HepG2 (cell line): ENCODE data around the gene AARS2. TPM values are rescaled to one million over a fixed set of nuclear protein-coding genes. Genes with fewer than 3 reads are reported as not detected.
A peak's percentile ranks its signal among the peaks of the same experiment; 100 is the strongest.

Source experiments
- AHR ChIP-seq: IDR thresholded peaks from 2 replicates; pipeline ENCODE4 v1.6.1; 2018; ENCODE audit warnings: missing genetic modification reagents, missing compliant biosample characterization
- CEBPG ChIP-seq: IDR thresholded peaks from 2 replicates; pipeline ENCODE4 v1.6.1; 2016
- FOXA3 ChIP-seq: IDR thresholded peaks from 2 replicates; pipeline ENCODE4 v1.6.1; 2016; ENCODE audit warnings: missing genetic modification reagents, missing compliant biosample characterization
- KLF11 ChIP-seq: IDR thresholded peaks from 2 replicates; pipeline ENCODE4 v1.6.1; 2016; ENCODE audit warnings: missing compliant biosample characterization
- MLX ChIP-seq: IDR thresholded peaks from 2 replicates; pipeline ENCODE4 v1.6.1; 2016
- MZF1 ChIP-seq: sonication (generic); formaldehyde crosslinking; IDR thresholded peaks from 2 replicates; pipeline ENCODE4 v1.8.1; 2023; ENCODE audit warnings: mild to moderate bottlenecking, missing genetic modification reagents, borderline replicate concordance
- ONECUT2 ChIP-seq: sonication (generic); formaldehyde crosslinking; IDR thresholded peaks from 2 replicates; pipeline ENCODE4 v1.4.0; 2020; ENCODE audit warnings: missing genetic modification reagents
- POLR2AphosphoS5 ChIP-seq: IDR thresholded peaks from 2 replicates; pipeline ENCODE4 v1.6.1; 2012; ENCODE audit warnings: low read depth, low read length
- SAP130 ChIP-seq: IDR thresholded peaks from 2 replicates; pipeline ENCODE4 v1.6.1; 2016; ENCODE audit warnings: low read depth
- SOX6 ChIP-seq, 2 experiments: fragments of 450-650 bp in 1 of 2; sonication (generic) in 1 of 2; formaldehyde crosslinking in 1 of 2; IDR thresholded peaks; 2 replicates each; pipeline versions ENCODE4 v1.4.0 to v1.6.1; 2017 to 2020; ENCODE audit warnings: antibody characterized with exemption in 1 of 2, mild to moderate bottlenecking in 1 of 2, missing genetic modification reagents in 1 of 2
- STAG1 ChIP-seq: sonication (generic); formaldehyde crosslinking; IDR thresholded peaks from 2 replicates; pipeline ENCODE4 v1.4.0; 2020; ENCODE audit warnings: missing genetic modification reagents
- THYN1 ChIP-seq: sonication (generic); formaldehyde crosslinking; IDR thresholded peaks from 2 replicates; pipeline ENCODE4 v1.8.1; 2023; ENCODE audit warnings: low read depth, mild to moderate bottlenecking, moderate library complexity, missing genetic modification reagents, borderline replicate concordance
- U2AF2 ChIP-seq: fragments of 200-400 bp; formaldehyde crosslinking; IDR thresholded peaks from 2 replicates; pipeline ENCODE4 v1.6.1; 2017; ENCODE audit warnings: low read depth, mild to moderate bottlenecking, low read length
- ZNF230 ChIP-seq: sonication (generic); formaldehyde crosslinking; IDR thresholded peaks from 2 replicates; pipeline ENCODE4 v1.4.0; 2020; ENCODE audit warnings: mild to moderate bottlenecking, missing genetic modification reagents
- ZNF317 ChIP-seq: sonication (generic); formaldehyde crosslinking; IDR thresholded peaks from 2 replicates; pipeline ENCODE4 v1.5.0; 2020; ENCODE audit warnings: mild to moderate bottlenecking, missing genetic modification reagents
- ZNF652 ChIP-seq: IDR thresholded peaks from 2 replicates; pipeline ENCODE4 v1.6.1; 2016; ENCODE audit warnings: low read depth, borderline replicate concordance
- ZNF713 ChIP-seq: sonication (generic); formaldehyde crosslinking; IDR thresholded peaks from 2 replicates; pipeline ENCODE4 v1.4.0; 2020; ENCODE audit warnings: mild to moderate bottlenecking, missing genetic modification reagents
- polyA plus RNA-seq, 8 experiments: library from polyadenylated mRNA; depleted of rRNA in 3 of 8; stranded (reverse) in 7 of 8; unstranded in 1 of 8; fragments of >200 nt; fragmentation: Illumina TruSeq in 4 of 8; extraction: Trizol in 4 of 8; gene quantifications; 2 replicates each; pipeline versions ENCODE4 v1.2.1 to v1.2.3, GENCODE V29; 2011 to 2016; ENCODE audit warnings: low read depth in 4 of 8, missing spikeins in 1 of 8, mixed read lengths in 1 of 8; ENCODE audit not compliant: insufficient read depth in 1 of 8
- total RNA-seq, 5 experiments: library from RNA; depleted of rRNA; stranded (reverse); fragments of >200 nt; fragmentation: Illumina TruSeq; extraction: Trizol; gene quantifications; 2 replicates each; pipeline ENCODE4 v1.2.3, GENCODE V29; 2016; ENCODE audit warnings: low read depth in 1 of 5
- TF ChIP-seq, protein P1 (sequence below): sonication (generic); formaldehyde crosslinking; IDR thresholded peaks from 2 replicates; pipeline ENCODE4 v1.9.0; 2022; ENCODE audit warnings: low read depth, missing genetic modification reagents
- TF ChIP-seq, protein P2 (sequence below): sonication (generic); formaldehyde crosslinking; IDR thresholded peaks from 2 replicates; pipeline ENCODE4 v1.8.0; 2022; ENCODE audit warnings: low read depth, missing genetic modification reagents
- TF ChIP-seq, protein P3 (sequence below): sonication (generic); formaldehyde crosslinking; IDR thresholded peaks from 2 replicates; pipeline ENCODE4 v1.5.0; 2020; ENCODE audit warnings: mild to moderate bottlenecking, missing genetic modification reagents
- TF ChIP-seq, protein P4 (sequence below): sonication (generic); formaldehyde crosslinking; IDR thresholded peaks from 2 replicates; pipeline ENCODE4 v1.4.0; 2020; ENCODE audit warnings: missing genetic modification reagents

Gene AARS2
- total and polyA plus RNA-seq, 2 of the 13 experiments (the other 11 are each of a cell fraction or from before 2014, with no cell fraction given) = 7.5 to 24.1 TPM

DNA sequence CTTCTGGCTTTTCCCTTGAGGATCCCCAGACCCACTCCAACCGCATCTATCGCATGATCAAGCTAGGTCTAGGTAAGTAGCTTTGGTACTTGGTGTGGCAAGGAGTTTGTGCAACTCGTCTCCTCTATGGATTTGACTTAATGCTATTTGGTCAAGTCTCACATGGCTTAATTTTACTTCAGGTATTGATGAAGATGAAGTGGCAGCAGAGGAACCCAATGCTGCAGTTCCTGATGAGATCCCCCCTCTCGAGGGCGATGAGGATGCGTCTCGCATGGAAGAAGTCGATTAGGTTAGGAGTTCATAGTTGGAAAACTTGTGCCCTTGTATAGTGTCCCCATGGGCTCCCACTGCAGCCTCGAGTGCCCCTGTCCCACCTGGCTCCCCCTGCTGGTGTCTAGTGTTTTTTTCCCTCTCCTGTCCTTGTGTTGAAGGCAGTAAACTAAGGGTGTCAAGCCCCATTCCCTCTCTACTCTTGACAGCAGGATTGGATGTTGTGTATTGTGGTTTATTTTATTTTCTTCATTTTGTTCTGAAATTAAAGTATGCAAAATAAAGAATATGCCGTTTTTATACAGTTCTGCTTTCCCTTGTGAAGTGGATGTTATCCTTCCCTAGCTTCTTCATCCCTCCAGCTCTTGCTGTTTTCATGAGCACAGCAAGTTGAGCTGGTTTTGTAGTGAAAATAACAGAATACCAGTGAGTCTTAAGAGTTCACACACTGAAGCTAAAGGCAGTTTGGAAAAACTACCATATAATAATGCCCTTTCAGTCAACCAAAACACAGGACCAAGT, 59.6 kb downstream of the AARS2 start (continued):
- TF ChIP-seq, protein P1, sequence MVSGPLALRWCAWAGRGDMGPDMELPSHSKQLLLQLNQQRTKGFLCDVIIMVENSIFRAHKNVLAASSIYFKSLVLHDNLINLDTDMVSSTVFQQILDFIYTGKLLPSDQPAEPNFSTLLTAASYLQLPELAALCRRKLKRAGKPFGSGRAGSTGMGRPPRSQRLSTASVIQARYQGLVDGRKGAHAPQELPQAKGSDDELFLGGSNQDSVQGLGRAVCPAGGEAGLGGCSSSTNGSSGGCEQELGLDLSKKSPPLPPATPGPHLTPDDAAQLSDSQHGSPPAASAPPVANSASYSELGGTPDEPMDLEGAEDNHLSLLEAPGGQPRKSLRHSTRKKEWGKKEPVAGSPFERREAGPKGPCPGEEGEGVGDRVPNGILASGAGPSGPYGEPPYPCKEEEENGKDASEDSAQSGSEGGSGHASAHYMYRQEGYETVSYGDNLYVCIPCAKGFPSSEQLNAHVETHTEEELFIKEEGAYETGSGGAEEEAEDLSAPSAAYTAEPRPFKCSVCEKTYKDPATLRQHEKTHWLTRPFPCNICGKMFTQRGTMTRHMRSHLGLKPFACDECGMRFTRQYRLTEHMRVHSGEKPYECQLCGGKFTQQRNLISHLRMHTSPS (CRISPR knock-in tag) = no peak
- no peak for TF ChIP-seq AHR
- no peak for TF ChIP-seq ZNF230 (CRISPR knock-in tag)
- TF ChIP-seq, protein P2, sequence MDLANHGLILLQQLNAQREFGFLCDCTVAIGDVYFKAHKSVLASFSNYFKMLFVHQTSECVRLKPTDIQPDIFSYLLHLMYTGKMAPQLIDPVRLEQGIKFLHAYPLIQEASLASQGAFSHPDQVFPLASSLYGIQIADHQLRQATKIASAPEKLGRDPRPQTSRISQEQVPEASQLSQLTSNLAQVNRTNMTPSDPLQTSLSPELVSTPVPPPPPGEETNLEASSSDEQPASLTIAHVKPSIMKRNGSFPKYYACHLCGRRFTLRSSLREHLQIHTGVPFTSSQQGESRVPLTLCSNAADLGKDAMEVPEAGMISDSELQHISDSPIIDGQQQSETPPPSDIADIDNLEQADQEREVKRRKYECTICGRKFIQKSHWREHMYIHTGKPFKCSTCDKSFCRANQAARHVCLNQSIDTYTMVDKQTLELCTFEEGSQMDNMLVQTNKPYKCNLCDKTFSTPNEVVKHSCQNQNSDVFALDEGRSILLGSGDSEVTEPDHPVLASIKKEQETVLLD (CRISPR knock-in tag) = no peak
- no peak for TF ChIP-seq ONECUT2 (CRISPR knock-in tag)
- TF ChIP-seq ZNF713 (CRISPR knock-in tag) = no peak
- TF ChIP-seq SOX6 (IDR thresholded peaks at IDR 0.05) = no peak
- no peak for TF ChIP-seq SOX6 (CRISPR knock-in tag; IDR thresholded peaks at IDR 0.05)
- TF ChIP-seq CEBPG (CRISPR knock-in tag) = no peak
- TF ChIP-seq FOXA3 (CRISPR knock-in tag) = no peak
- no peak for TF ChIP-seq THYN1 (CRISPR knock-in tag)
- no peak for TF ChIP-seq MZF1 (CRISPR knock-in tag)
- TF ChIP-seq SAP130 (CRISPR knock-in tag) = 0 out of 2 replicates have a peak, but pooled peaks have one; percentile 18
- peak; percentile 32; the same call in 1 of the 2 replicates for TF ChIP-seq STAG1 (CRISPR knock-in tag)
- TF ChIP-seq KLF11 (CRISPR knock-in tag) = no peak
- TF ChIP-seq POLR2AphosphoS5 = peak; percentile 29; the same call in 1 of the 2 replicates
- TF ChIP-seq, protein P3, sequence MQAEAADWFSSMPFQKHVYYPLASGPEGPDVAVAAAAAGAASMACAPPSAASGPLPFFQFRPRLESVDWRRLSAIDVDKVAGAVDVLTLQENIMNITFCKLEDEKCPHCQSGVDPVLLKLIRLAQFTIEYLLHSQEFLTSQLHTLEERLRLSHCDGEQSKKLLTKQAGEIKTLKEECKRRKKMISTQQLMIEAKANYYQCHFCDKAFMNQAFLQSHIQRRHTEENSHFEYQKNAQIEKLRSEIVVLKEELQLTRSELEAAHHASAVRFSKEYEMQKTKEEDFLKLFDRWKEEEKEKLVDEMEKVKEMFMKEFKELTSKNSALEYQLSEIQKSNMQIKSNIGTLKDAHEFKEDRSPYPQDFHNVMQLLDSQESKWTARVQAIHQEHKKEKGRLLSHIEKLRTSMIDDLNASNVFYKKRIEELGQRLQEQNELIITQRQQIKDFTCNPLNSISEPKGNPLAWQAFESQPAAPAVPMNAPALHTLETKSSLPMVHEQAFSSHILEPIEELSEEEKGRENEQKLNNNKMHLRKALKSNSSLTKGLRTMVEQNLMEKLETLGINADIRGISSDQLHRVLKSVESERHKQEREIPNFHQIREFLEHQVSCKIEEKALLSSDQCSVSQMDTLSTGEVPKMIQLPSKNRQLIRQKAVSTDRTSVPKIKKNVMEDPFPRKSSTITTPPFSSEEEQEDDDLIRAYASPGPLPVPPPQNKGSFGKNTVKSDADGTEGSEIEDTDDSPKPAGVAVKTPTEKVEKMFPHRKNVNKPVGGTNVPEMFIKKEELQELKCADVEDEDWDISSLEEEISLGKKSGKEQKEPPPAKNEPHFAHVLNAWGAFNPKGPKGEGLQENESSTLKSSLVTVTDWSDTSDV (CRISPR knock-in tag) = no peak
- TF ChIP-seq U2AF2 = no peak
- TF ChIP-seq, protein P4, sequence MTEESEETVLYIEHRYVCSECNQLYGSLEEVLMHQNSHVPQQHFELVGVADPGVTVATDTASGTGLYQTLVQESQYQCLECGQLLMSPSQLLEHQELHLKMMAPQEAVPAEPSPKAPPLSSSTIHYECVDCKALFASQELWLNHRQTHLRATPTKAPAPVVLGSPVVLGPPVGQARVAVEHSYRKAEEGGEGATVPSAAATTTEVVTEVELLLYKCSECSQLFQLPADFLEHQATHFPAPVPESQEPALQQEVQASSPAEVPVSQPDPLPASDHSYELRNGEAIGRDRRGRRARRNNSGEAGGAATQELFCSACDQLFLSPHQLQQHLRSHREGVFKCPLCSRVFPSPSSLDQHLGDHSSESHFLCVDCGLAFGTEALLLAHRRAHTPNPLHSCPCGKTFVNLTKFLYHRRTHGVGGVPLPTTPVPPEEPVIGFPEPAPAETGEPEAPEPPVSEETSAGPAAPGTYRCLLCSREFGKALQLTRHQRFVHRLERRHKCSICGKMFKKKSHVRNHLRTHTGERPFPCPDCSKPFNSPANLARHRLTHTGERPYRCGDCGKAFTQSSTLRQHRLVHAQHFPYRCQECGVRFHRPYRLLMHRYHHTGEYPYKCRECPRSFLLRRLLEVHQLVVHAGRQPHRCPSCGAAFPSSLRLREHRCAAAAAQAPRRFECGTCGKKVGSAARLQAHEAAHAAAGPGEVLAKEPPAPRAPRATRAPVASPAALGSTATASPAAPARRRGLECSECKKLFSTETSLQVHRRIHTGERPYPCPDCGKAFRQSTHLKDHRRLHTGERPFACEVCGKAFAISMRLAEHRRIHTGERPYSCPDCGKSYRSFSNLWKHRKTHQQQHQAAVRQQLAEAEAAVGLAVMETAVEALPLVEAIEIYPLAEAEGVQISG (CRISPR knock-in tag) = no peak
- TF ChIP-seq ZNF652 = 0 out of 2 replicates have a peak, but pooled peaks have one; percentile 11
- no peak for TF ChIP-seq MLX (CRISPR knock-in tag)
- TF ChIP-seq ZNF317 (CRISPR knock-in tag) = no peak
